A673 (cell line): ENCODE results near the gene CDH23. TPM values are rescaled to one million over a fixed set of nuclear protein-coding genes. Genes with fewer than 3 reads are reported as not detected.

Experiments
- BruUV-seq: library from RNA; stranded (reverse); fragments of 400-500 nt; replicated peaks from 2 replicates; lab custom pipeline; 2021; lab: Mats Ljungman, UMichigan
- CTCF ChIA-PET: fragments of 300-600 bp; sonication (Branson Sonifier 250); formaldehyde crosslinking; loops from one replicate; lab custom pipeline; 2022; ENCODE audit warnings: antibody characterized with exemption; lab: Charles Lee
- POLR2A ChIA-PET: fragments of 300-600 bp; sonication (Branson Sonifier 250); formaldehyde crosslinking; loops from one replicate; lab custom pipeline; 2022; ENCODE audit warnings: antibody characterized with exemption; ENCODE audit not compliant: low non-redundant PET; lab: Charles Lee
- DNase-seq: peaks from one replicate; pipeline ENCODE4 v3.0.0-alpha.2; 2015; ENCODE audit warnings: low spot score
- H3K27ac ChIP-seq: fragments of 200-600 bp; sonication (generic); 2 replicates; pipeline ENCODE4 v1.5.1; 2016; ENCODE audit warnings: mixed run types, low read depth, mild to moderate bottlenecking, mixed read lengths, antibody characterized with exemption, low read length; ENCODE audit not compliant: poor library complexity, severe bottlenecking
- H3K27me3 ChIP-seq: fragments of 200-600 bp; sonication (generic); replicated peaks from 2 replicates; pipeline ENCODE4 v1.6.1; 2017; ENCODE audit warnings: mixed run types, low read depth, mild to moderate bottlenecking, mixed read lengths, antibody characterized with exemption, low read length; ENCODE audit not compliant: insufficient read depth, poor library complexity
- H3K36me3 ChIP-seq: fragments of 200-600 bp; sonication (generic); 2 replicates; pipeline ENCODE4 v1.6.1; 2016; ENCODE audit warnings: mixed run types, mild to moderate bottlenecking, mixed read lengths, antibody characterized with exemption, low read length; ENCODE audit not compliant: insufficient read depth, poor library complexity, severe bottlenecking
- H3K4me1 ChIP-seq: fragments of 200-600 bp; sonication (generic); 2 replicates; pipeline ENCODE4 v1.6.1; 2017; ENCODE audit warnings: mixed run types, mild to moderate bottlenecking, mixed read lengths, antibody characterized with exemption, low read length; ENCODE audit not compliant: insufficient read depth, poor library complexity, severe bottlenecking
- H3K4me3 ChIP-seq: fragments of 200-600 bp; sonication (generic); 2 replicates; pipeline ENCODE4 v1.5.1; 2016; ENCODE audit warnings: low read depth, mixed run types, mild to moderate bottlenecking, mixed read lengths, low read length; ENCODE audit not compliant: poor library complexity, severe bottlenecking
- H3K9me3 ChIP-seq: fragments of 200-600 bp; sonication (generic); 2 replicates; pipeline ENCODE4 v1.6.1; 2016; ENCODE audit warnings: mixed run types, low read depth, mild to moderate bottlenecking, mixed read lengths, antibody characterized with exemption, low read length; ENCODE audit not compliant: poor library complexity, severe bottlenecking
- CTCF ChIP-seq: fragments of 300-800, 200-600 bp; sonication (generic); conservative IDR thresholded peaks from 2 replicates; pipeline ENCODE4 v1.5.1; 2017; ENCODE audit warnings: low read depth, mild to moderate bottlenecking, antibody characterized with exemption, low read length, moderate library complexity, mixed read lengths
- EZH2 ChIP-seq: fragments of 200-600 bp; sonication (generic); IDR thresholded peaks from 2 replicates; pipeline ENCODE4 v1.6.1; 2017; ENCODE audit warnings: borderline replicate concordance, low read depth, mild to moderate bottlenecking, mixed read lengths, antibody characterized with exemption, low read length; ENCODE audit not compliant: poor library complexity, severe bottlenecking
- intact Hi-C: fragments of 100-400 bp; cut with micrococcal nuclease; formaldehyde crosslinking; loops from one replicate; pipeline ENCODE4 v1.10.0; 2022; ENCODE audit not compliant: unreplicated experiment
- total RNA-seq: library from RNA; stranded (reverse); gene quantifications from 2 replicates; pipeline ENCODE4 v1.2.3, GENCODE V29; 2021

CDH23 gene
- total RNA-seq, 1 experiment from 2014 or later, result 49.7 TPM

- no peak for DNase-seq
- Histone ChIP-seq H3K4me1 (no peaks in the 10 kb centered on the region), H3K36me3 (no peaks in the 10 kb centered on the region), H3K27ac (no peak overlapping the region), H3K4me3 (no peak overlapping the region), H3K27me3 (no peaks in the 10 kb centered on the region), H3K9me3 (no peaks in the 10 kb centered on the region)
- CTCF ChIA-PET, result interaction anchor here (0.5 kb wide), 1 partner anchor 679 kb away, joined by 3 read pairs; no protein-coding TSS in a partner anchor
- intact Hi-C loops, result no loop called here
- TF ChIP-seq CTCF (no peak), EZH2 (no peak)
- BruUV-seq, result no TSS peak
- POLR2A ChIA-PET, result interaction anchor here (0.7 kb wide), 1 partner anchor 50 kb away, joined by 4 read pairs; no protein-coding TSS in a partner anchor
Measured at GRCh38 chr10:71658467-71658745, 261.7 kb downstream of the CDH23 start.

- intact Hi-C loops, result no loop called here
- TF ChIP-seq CTCF (no peak), EZH2 (no peak)
- no peak overlapping the region for H3K27ac ChIP-seq
- ChIA-PET CTCF (no interaction called here), POLR2A (no interaction called here)
- H3K4me3 ChIP-seq, result no peak overlapping the region
- H3K4me1 ChIP-seq, result no peaks in the 10 kb centered on the region
- H3K27me3 ChIP-seq, result no peaks in the 10 kb centered on the region
- H3K9me3 ChIP-seq, result no peaks in the 10 kb centered on the region
- no TSS peak for BruUV-seq
- no peaks in the 10 kb centered on the region for H3K36me3 ChIP-seq
- DNase-seq, result no peak
Measured at GRCh38 chr10:71659111-71659634, 262.5 kb downstream of the CDH23 start.

GRCh38 chr10:71659737-71660136, 263.0 kb downstream of the CDH23 start:
- POLR2A ChIA-PET, result no interaction called here
- no peaks in the 10 kb centered on the region for H3K4me1 ChIP-seq
- no peak for DNase-seq
- no peaks in the 10 kb centered on the region for H3K9me3 ChIP-seq
- no peak overlapping the region for H3K27ac ChIP-seq
- H3K36me3 ChIP-seq, result no peaks in the 10 kb centered on the region
- no peak overlapping the region for H3K4me3 ChIP-seq
- no TSS peak for BruUV-seq
- intact Hi-C loops, result no loop called here
- no peaks in the 10 kb centered on the region for H3K27me3 ChIP-seq
- TF ChIP-seq CTCF, result no peak
- TF ChIP-seq EZH2, result no peak
- CTCF ChIA-PET, result no interaction called here
